ENCODE measurements around the gene PRICKLE3.

The PRICKLE3 gene

GRCh38 chrX:49186125-49187027 is at the start of gene PRICKLE3:
Gene PRICKLE3, minus strand, starts transcription at chrX:49186373. Its CDS starts 76 bp downstream, at chrX:49186297.
- no peaks in the 10 kb centered on the region; the same call in 1 of the 2 replicates for H3K4me1 ChIP-seq (ENCODE audit: control insufficient read depth, insufficient read depth, low read length)
- no peaks in the 10 kb centered on the region for H3K27me3 ChIP-seq (ENCODE audit: control insufficient read depth, insufficient read depth, low read length)
- H3K4me3 ChIP-seq (ENCODE audit: low read length): peak within 1 kb of the TSS; percentile 95; the same call in 1 of the 2 replicates
- no peaks in the 10 kb centered on the region for H3K36me3 ChIP-seq (ENCODE audit: control insufficient read depth, insufficient read depth, low read length)
- DNase-seq (ENCODE audit: low read depth, low spot score): no peak
- WGBS (ENCODE audit: insufficient coverage, insufficient read length): no CpG with 5 or more reads among the region's 62 CpGs
- no peak within 1 kb of the TSS for H3K27ac ChIP-seq (ENCODE audit: low read length)
- H3K9me3 ChIP-seq (ENCODE audit: control insufficient read depth, insufficient read depth, low read length): no peaks in the 10 kb centered on the region

- H3K4me3 ChIP-seq (ENCODE audit: low read length): no peak overlapping the region
- WGBS (ENCODE audit: insufficient coverage, insufficient read length): no CpG with 5 or more reads among the region's 56 CpGs
Measured at GRCh38 chrX:49233887-49234555, 47.8 kb upstream of the PRICKLE3 start.

DNA sequence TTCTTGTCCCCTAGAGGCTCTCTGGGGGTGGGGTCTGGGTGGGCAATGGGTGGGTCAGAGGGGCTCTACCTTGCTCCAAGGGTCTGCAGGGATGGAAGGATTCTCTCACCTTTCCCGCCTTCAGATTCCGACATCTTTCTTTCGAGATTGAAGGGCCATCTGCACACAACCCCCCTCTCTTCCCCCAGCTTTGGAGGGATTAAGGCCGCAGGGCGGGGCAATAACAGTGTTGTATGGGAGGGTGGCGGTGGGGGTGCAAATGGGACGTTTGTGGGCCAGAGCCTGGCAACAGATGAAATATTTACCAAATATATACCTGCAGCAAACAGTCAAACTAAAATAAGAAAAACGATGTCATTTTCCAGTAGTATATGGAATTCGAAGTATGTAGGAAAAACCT is 47.0 kb upstream of the PRICKLE3 start, which contains the start of gene CACNA1F:
TSS of gene CACNA1F (minus strand) at position 165 of the 400 bp plus-strand sequence. CDS start at position 134, 31 bp downstream.
- no peak for DNase-seq (ENCODE audit: low read depth, low spot score)
- Histone ChIP-seq H3K36me3 (ENCODE audit: control insufficient read depth, insufficient read depth, low read length) (no peaks in the 10 kb centered on the region), H3K27ac (ENCODE audit: low read length) (no peak within 1 kb of the TSS), H3K4me3 (ENCODE audit: low read length) (no peak within 1 kb of the TSS), H3K27me3 (ENCODE audit: control insufficient read depth, insufficient read depth, low read length) (no peaks in the 10 kb centered on the region), H3K9me3 (ENCODE audit: control insufficient read depth, insufficient read depth, low read length) (no peaks in the 10 kb centered on the region), H3K4me1 (ENCODE audit: control insufficient read depth, insufficient read depth, low read length) (0 out of 2 replicates have a peak, but pooled peaks cover under 1% of the 10 kb centered on the region)
- WGBS (ENCODE audit: insufficient coverage, insufficient read length): no CpG with 5 or more reads among the region's 9 CpGs

More at GRCh38 chrX:49233887-49234555, 47.8 kb upstream of the PRICKLE3 start:
- no peaks in the 10 kb centered on the region for H3K27me3 ChIP-seq (ENCODE audit: control insufficient read depth, insufficient read depth, low read length)
- no peak overlapping the region for H3K27ac ChIP-seq (ENCODE audit: low read length)
- H3K4me1 ChIP-seq (ENCODE audit: control insufficient read depth, insufficient read depth, low read length): no peaks in the 10 kb centered on the region
- no peak for DNase-seq (ENCODE audit: low read depth, low spot score)
- no peaks in the 10 kb centered on the region for H3K9me3 ChIP-seq (ENCODE audit: control insufficient read depth, insufficient read depth, low read length)
- no peaks in the 10 kb centered on the region for H3K36me3 ChIP-seq (ENCODE audit: control insufficient read depth, insufficient read depth, low read length)

DNA sequence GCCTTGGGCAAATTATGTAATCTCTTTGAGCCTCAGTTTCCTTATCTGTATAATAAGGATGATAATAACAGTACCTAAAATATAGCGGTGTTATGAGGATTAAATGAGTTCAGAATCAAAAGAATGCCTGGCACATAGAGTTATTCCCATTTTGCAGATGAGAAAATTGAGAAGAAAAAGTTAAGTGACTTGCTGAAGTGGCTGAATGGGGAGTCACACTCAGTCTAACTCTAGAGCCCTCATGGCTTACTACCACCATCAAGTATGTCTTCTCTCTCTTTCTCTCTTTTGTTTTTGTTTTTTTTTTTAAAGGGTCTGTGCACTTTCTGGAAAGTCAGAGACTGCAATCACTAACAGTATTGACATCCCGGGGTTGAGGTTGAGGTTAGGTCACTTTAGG is 46.4 kb upstream of the PRICKLE3 start:
- Histone ChIP-seq H3K4me3 (ENCODE audit: low read length) (no peak overlapping the region), H3K27me3 (ENCODE audit: control insufficient read depth, insufficient read depth, low read length) (no peaks in the 10 kb centered on the region), H3K9me3 (ENCODE audit: control insufficient read depth, insufficient read depth, low read length) (no peaks in the 10 kb centered on the region), H3K4me1 (ENCODE audit: control insufficient read depth, insufficient read depth, low read length) (0 out of 2 replicates have a peak, but pooled peaks cover 4% of the 10 kb centered on the region), H3K27ac (ENCODE audit: low read length) (no peak overlapping the region), H3K36me3 (ENCODE audit: control insufficient read depth, insufficient read depth, low read length) (no peaks in the 10 kb centered on the region)
- no peak for DNase-seq (ENCODE audit: low read depth, low spot score)
- WGBS (ENCODE audit: insufficient coverage, insufficient read length): no CpG with 5 or more reads among the region's 2 CpGs

- H3K4me1 ChIP-seq (ENCODE audit: control insufficient read depth, insufficient read depth, low read length): 0 out of 2 replicates have a peak, but pooled peaks cover 4% of the 10 kb centered on the region
- H3K36me3 ChIP-seq (ENCODE audit: control insufficient read depth, insufficient read depth, low read length): no peaks in the 10 kb centered on the region
- H3K27me3 ChIP-seq (ENCODE audit: control insufficient read depth, insufficient read depth, low read length): no peaks in the 10 kb centered on the region
- DNase-seq (ENCODE audit: low read depth, low spot score): no peak
- no peak overlapping the region for H3K4me3 ChIP-seq (ENCODE audit: low read length)
- no peak overlapping the region for H3K27ac ChIP-seq (ENCODE audit: low read length)
- H3K9me3 ChIP-seq (ENCODE audit: control insufficient read depth, insufficient read depth, low read length): no peaks in the 10 kb centered on the region
- WGBS (ENCODE audit: insufficient coverage, insufficient read length): no CpG with 5 or more reads among the region's 10 CpGs
Measured at GRCh38 chrX:49231333-49232000, 45.3 kb upstream of the PRICKLE3 start.

GRCh38 chrX:49230500-49231232 is 44.5 kb upstream of the PRICKLE3 start:
- Histone ChIP-seq H3K27ac (ENCODE audit: low read length) (no peak overlapping the region), H3K4me1 (ENCODE audit: control insufficient read depth, insufficient read depth, low read length) (0 out of 2 replicates have a peak, but pooled peaks cover 4% of the 10 kb centered on the region), H3K4me3 (ENCODE audit: low read length) (peak overlapping the region; percentile 51; the same call in 1 of the 2 replicates)

DNA sequence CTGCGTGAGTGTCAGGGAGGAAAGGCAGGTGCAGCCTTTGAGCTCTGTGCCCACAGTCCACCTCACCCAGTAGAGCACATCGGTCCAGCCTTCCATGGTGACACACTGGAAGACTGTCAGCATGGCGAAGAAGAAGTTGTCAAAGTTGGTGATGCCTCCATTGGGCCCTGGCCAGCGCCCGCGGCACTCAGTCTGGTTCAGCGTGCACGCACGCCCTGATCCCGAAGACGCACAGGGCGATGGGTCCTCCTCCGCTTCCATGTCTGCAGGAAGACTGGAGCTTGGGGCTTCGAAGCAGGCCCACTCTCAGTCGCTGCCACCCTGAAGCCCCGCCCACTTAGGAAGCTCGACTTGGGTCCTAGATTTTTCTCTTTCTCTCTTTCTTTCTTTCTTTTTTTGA is 42.0 kb upstream of the PRICKLE3 start:
- Histone ChIP-seq H3K27me3 (ENCODE audit: control insufficient read depth, insufficient read depth, low read length) (no peaks in the 10 kb centered on the region), H3K4me1 (ENCODE audit: control insufficient read depth, insufficient read depth, low read length) (0 out of 2 replicates have a peak, but pooled peaks cover 4% of the 10 kb centered on the region), H3K27ac (ENCODE audit: low read length) (no peak overlapping the region), H3K36me3 (ENCODE audit: control insufficient read depth, insufficient read depth, low read length) (no peaks in the 10 kb centered on the region), H3K9me3 (ENCODE audit: control insufficient read depth, insufficient read depth, low read length) (no peaks in the 10 kb centered on the region), H3K4me3 (ENCODE audit: low read length) (no peak overlapping the region)
- DNase-seq (ENCODE audit: low read depth, low spot score): no peak
- WGBS (ENCODE audit: insufficient coverage, insufficient read length): no CpG with 5 or more reads among the region's 17 CpGs

More at GRCh38 chrX:49230500-49231232, 44.5 kb upstream of the PRICKLE3 start:
- Histone ChIP-seq H3K27me3 (ENCODE audit: control insufficient read depth, insufficient read depth, low read length) (no peaks in the 10 kb centered on the region), H3K36me3 (ENCODE audit: control insufficient read depth, insufficient read depth, low read length) (no peaks in the 10 kb centered on the region), H3K9me3 (ENCODE audit: control insufficient read depth, insufficient read depth, low read length) (no peaks in the 10 kb centered on the region)
- WGBS (ENCODE audit: insufficient coverage, insufficient read length): no CpG with 5 or more reads among the region's 44 CpGs
- no peak for DNase-seq (ENCODE audit: low read depth, low spot score)

- no peaks in the 10 kb centered on the region for H3K9me3 ChIP-seq (ENCODE audit: control insufficient read depth, insufficient read depth, low read length)
- H3K4me3 ChIP-seq (ENCODE audit: low read length): no peak overlapping the region
- H3K27me3 ChIP-seq (ENCODE audit: control insufficient read depth, insufficient read depth, low read length): no peaks in the 10 kb centered on the region
- H3K27ac ChIP-seq (ENCODE audit: low read length): no peak overlapping the region
- H3K36me3 ChIP-seq (ENCODE audit: control insufficient read depth, insufficient read depth, low read length): no peaks in the 10 kb centered on the region
- H3K4me1 ChIP-seq (ENCODE audit: control insufficient read depth, insufficient read depth, low read length): 0 out of 2 replicates have a peak, but pooled peaks cover 4% of the 10 kb centered on the region
- WGBS (ENCODE audit: insufficient coverage, insufficient read length): no CpG with 5 or more reads among the region's 2 CpGs
- DNase-seq (ENCODE audit: low read depth, low spot score): no peak
Measured at GRCh38 chrX:49227726-49228125, 41.6 kb upstream of the PRICKLE3 start.

DNA sequence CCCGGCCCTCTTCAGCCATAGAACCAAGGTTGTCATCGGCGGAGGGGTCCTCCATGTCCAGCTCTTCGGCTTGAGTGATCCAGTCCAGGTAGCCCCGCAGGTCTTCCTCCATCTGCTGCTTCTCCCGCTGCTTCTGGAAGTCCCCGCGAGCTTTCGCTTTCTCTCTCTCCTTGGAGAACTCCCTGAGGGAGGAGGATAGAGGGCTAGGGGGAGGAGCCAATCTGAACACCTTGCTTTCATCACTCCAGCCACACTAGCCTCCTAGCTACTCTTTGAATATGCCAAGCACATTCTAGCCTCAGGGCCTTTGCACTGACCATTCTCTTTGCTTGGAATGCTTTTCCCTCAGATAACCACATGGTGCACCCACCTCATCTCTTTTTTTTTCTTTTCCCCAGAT is 40.8 kb upstream of the PRICKLE3 start:
- no CpG with 5 or more reads among the region's 9 CpGs for WGBS (ENCODE audit: insufficient coverage, insufficient read length)
- Histone ChIP-seq H3K36me3 (ENCODE audit: control insufficient read depth, insufficient read depth, low read length) (no peaks in the 10 kb centered on the region), H3K27ac (ENCODE audit: low read length) (no peak overlapping the region), H3K9me3 (ENCODE audit: control insufficient read depth, insufficient read depth, low read length) (no peaks in the 10 kb centered on the region), H3K4me1 (ENCODE audit: control insufficient read depth, insufficient read depth, low read length) (0 out of 2 replicates have a peak, but pooled peaks cover 4% of the 10 kb centered on the region), H3K27me3 (ENCODE audit: control insufficient read depth, insufficient read depth, low read length) (no peaks in the 10 kb centered on the region), H3K4me3 (ENCODE audit: low read length) (no peak overlapping the region)
- no peak for DNase-seq (ENCODE audit: low read depth, low spot score)

All from iPS DF 6.9 (cell line).